Measurements from ENCODE around the gene PCDHGC5.

DNA sequence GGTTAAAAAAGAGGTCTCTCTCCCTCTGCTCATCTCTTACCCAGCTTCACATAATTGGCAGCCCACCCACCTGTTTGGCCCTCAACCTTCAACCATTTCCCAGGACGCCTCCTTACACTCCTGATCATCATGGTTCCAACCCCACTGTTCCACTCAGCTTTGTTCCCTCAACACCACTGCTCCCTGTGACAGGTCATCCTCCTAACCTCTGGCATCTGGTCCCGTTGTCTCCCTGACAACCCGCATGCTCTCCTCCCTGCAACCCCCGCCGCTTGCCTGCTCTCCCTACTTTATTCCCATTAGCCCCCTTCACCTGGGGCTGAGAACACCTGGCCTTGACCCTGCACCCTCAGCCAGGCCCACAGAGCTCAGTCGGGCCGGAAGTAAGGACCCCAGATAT lies 12.9 kb downstream of the PCDHGC5 start:
- TF ChIP-seq, protein P1, sequence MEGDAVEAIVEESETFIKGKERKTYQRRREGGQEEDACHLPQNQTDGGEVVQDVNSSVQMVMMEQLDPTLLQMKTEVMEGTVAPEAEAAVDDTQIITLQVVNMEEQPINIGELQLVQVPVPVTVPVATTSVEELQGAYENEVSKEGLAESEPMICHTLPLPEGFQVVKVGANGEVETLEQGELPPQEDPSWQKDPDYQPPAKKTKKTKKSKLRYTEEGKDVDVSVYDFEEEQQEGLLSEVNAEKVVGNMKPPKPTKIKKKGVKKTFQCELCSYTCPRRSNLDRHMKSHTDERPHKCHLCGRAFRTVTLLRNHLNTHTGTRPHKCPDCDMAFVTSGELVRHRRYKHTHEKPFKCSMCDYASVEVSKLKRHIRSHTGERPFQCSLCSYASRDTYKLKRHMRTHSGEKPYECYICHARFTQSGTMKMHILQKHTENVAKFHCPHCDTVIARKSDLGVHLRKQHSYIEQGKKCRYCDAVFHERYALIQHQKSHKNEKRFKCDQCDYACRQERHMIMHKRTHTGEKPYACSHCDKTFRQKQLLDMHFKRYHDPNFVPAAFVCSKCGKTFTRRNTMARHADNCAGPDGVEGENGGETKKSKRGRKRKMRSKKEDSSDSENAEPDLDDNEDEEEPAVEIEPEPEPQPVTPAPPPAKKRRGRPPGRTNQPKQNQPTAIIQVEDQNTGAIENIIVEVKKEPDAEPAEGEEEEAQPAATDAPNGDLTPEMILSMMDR (IDR thresholded peaks at IDR 0.05), result no peak
- no peak for TF ChIP-seq ZFX (IDR thresholded peaks at IDR 0.05; ENCODE audit: borderline replicate concordance)

Data from 22Rv1 (cell line).